IMR-90 (cell line): Measurements from ENCODE around the gene AQP12A. TPM values are rescaled to one million over a fixed set of nuclear protein-coding genes. Genes with fewer than 3 reads are reported as not detected.

Experiments used
- ATAC-seq: fragments of 200-7000 bp; cut with Tn5 transposase; 2 replicates; pipeline ENCODE4 v1.9.1; 2020; ENCODE audit warnings: low read depth, mild to moderate bottlenecking, moderate library complexity
- BruUV-seq: library from RNA; stranded (reverse); fragments of 400-500 nt; replicated peaks from 2 replicates; lab custom pipeline; 2021; lab: Mats Ljungman, UMichigan
- CTCF ChIA-PET: fragments of 300-600 bp; formaldehyde crosslinking; extraction: SDS; loops from one replicate; lab custom pipeline; 2021; ENCODE audit warnings: antibody characterized with exemption; lab: Yijun Ruan, JAX
- POLR2A ChIA-PET: fragments of 300-600 bp; sonication (Branson Sonifier 250); formaldehyde crosslinking; loops from one replicate; lab custom pipeline; 2022; ENCODE audit warnings: antibody characterized with exemption; ENCODE audit not compliant: unreplicated experiment; lab: Charles Lee
- DNase-seq: peaks from one replicate; pipeline ENCODE4 v3.0.0; 2013
- H2AFZ ChIP-seq: replicated peaks from 2 replicates; pipeline ENCODE3; 2013; ENCODE audit warnings: low read length, mild to moderate bottlenecking; ENCODE audit not compliant: poor library complexity
- H2AK5ac ChIP-seq: 2 replicates; pipeline ENCODE4 v1.6.1; 2013; ENCODE audit warnings: low read depth, low read length, inconsistent platforms
- H2AK9ac ChIP-seq: replicated peaks from 2 replicates; pipeline ENCODE3; 2013; ENCODE audit warnings: mild to moderate bottlenecking, low read depth, low read length, moderate library complexity; ENCODE audit not compliant: poor library complexity
- H2BK120ac ChIP-seq: 2 replicates; pipeline ENCODE4 v1.6.1; 2013; ENCODE audit warnings: low read depth, low read length, inconsistent platforms
- H2BK15ac ChIP-seq: 3 replicates; pipeline ENCODE4 v1.6.1; 2013; ENCODE audit warnings: low read depth, low read length, inconsistent platforms
- H2BK20ac ChIP-seq: 2 replicates; pipeline ENCODE4 v1.6.1; 2013; ENCODE audit warnings: low read depth, mild to moderate bottlenecking, inconsistent platforms, low read length, moderate library complexity
- H2BK5ac ChIP-seq: 2 replicates; pipeline ENCODE4 v1.6.1; 2013; ENCODE audit warnings: mild to moderate bottlenecking, low read depth, low read length, inconsistent platforms; ENCODE audit not compliant: poor library complexity, severe bottlenecking
- H3K14ac ChIP-seq: replicated peaks from 2 replicates; pipeline ENCODE4 v1.6.1; 2013; ENCODE audit warnings: low read depth, low read length, inconsistent platforms
- H3K18ac ChIP-seq: 2 replicates; pipeline ENCODE4 v1.6.1; 2013; ENCODE audit warnings: low read depth, low read length, control low read depth
- H3K23ac ChIP-seq: 2 replicates; pipeline ENCODE4 v1.6.1; 2013; ENCODE audit warnings: low read depth, low read length, inconsistent platforms
- H3K27ac ChIP-seq: 2 replicates; pipeline ENCODE4 v1.5.1; 2013; ENCODE audit warnings: mild to moderate bottlenecking, control low read depth, low read length; ENCODE audit not compliant: insufficient read depth
- H3K27me3 ChIP-seq: 2 replicates; pipeline ENCODE4 v1.6.1; 2013; ENCODE audit warnings: low read length; ENCODE audit not compliant: control insufficient read depth, insufficient read depth
- H3K36me3 ChIP-seq: 2 replicates; pipeline ENCODE4 v1.6.1; 2013; ENCODE audit warnings: low read length, mixed read lengths; ENCODE audit not compliant: control insufficient read depth, insufficient read depth
- H3K4ac ChIP-seq: 2 replicates; pipeline ENCODE4 v1.6.1; 2013; ENCODE audit warnings: low read depth, low read length, inconsistent platforms
- H3K4me1 ChIP-seq: 2 replicates; pipeline ENCODE4 v1.6.1; 2013; ENCODE audit warnings: low read length, mixed read lengths; ENCODE audit not compliant: control insufficient read depth, insufficient read depth
- H3K4me2 ChIP-seq: 2 replicates; pipeline ENCODE4 v1.6.1; 2013; ENCODE audit warnings: low read depth, mild to moderate bottlenecking, control low read depth, low read length, moderate library complexity
- H3K4me3 ChIP-seq: 2 replicates; pipeline ENCODE4 v1.5.1; 2013; ENCODE audit warnings: low read depth, mild to moderate bottlenecking, control low read depth, low read length, moderate library complexity; ENCODE audit not compliant: insufficient read depth
- H3K56ac ChIP-seq: 2 replicates; pipeline ENCODE4 v1.6.1; 2013; ENCODE audit warnings: low read length, inconsistent platforms; ENCODE audit not compliant: insufficient read depth; ENCODE audit errors: extremely low read depth
- H3K79me1 ChIP-seq, 2 experiments: 2 replicates each; pipeline ENCODE4 v1.6.1; 2013; ENCODE audit warnings: low read length in 2 of 2, inconsistent platforms in 1 of 2, low read depth in 1 of 2
- H3K9ac ChIP-seq: 2 replicates; pipeline ENCODE4 v1.6.1; 2013; ENCODE audit warnings: low read depth, low read length, control low read depth
- H3K9me1 ChIP-seq: 2 replicates; pipeline ENCODE4 v1.6.1; 2013; ENCODE audit warnings: low read length, inconsistent platforms; ENCODE audit not compliant: insufficient read depth
- H3K9me3 ChIP-seq: 2 replicates; pipeline ENCODE4 v1.6.1; 2013; ENCODE audit warnings: low read length; ENCODE audit not compliant: control insufficient read depth, insufficient read depth
- H4K20me1 ChIP-seq: 2 replicates; pipeline ENCODE4 v1.6.1; 2013; ENCODE audit warnings: low read length, inconsistent platforms; ENCODE audit not compliant: insufficient read depth
- H4K5ac ChIP-seq: 2 replicates; pipeline ENCODE4 v1.6.1; 2013; ENCODE audit warnings: mild to moderate bottlenecking, low read depth, low read length, control low read depth
- H4K8ac ChIP-seq, 2 experiments: 2 replicates each; pipeline ENCODE4 v1.6.1; 2013; ENCODE audit warnings: low read depth in 2 of 2, low read length in 2 of 2, control low read depth in 1 of 2, inconsistent platforms in 1 of 2
- H4K91ac ChIP-seq: 2 replicates; pipeline ENCODE4 v1.6.1; 2013; ENCODE audit warnings: low read depth, low read length, inconsistent platforms; ENCODE audit not compliant: insufficient read depth
- BHLHE40 ChIP-seq: fragments of 150-350 bp; IDR thresholded peaks from 2 replicates; pipeline ENCODE4 v1.6.1; 2016; ENCODE audit warnings: mild to moderate bottlenecking, low read depth, low read length
- CEBPB ChIP-seq: IDR thresholded peaks from 2 replicates; pipeline ENCODE4 v1.6.1; 2012; ENCODE audit warnings: low read depth, low read length, improper control_type of control experiment
- CHD1 ChIP-seq: IDR thresholded peaks from 2 replicates; pipeline ENCODE4 v1.6.1; 2012; ENCODE audit warnings: low read depth, low read length, improper control_type of control experiment
- FOS ChIP-seq: fragments of 150-350 bp; IDR thresholded peaks from 2 replicates; pipeline ENCODE4 v1.6.1; 2016; ENCODE audit warnings: low read depth, low read length
- MAFK ChIP-seq: IDR thresholded peaks from 2 replicates; pipeline ENCODE4 v1.6.1; 2012; ENCODE audit warnings: low read depth, low read length, improper control_type of control experiment
- MAZ ChIP-seq: IDR thresholded peaks from 2 replicates; pipeline ENCODE4 v1.6.1; 2012; ENCODE audit warnings: low read depth, mild to moderate bottlenecking, low read length, improper control_type of control experiment, moderate library complexity, borderline replicate concordance
- MXI1 ChIP-seq: IDR thresholded peaks from 2 replicates; pipeline ENCODE4 v1.6.1; 2012; ENCODE audit warnings: low read depth, mild to moderate bottlenecking, low read length, moderate library complexity, borderline replicate concordance
- NFE2L2 ChIP-seq: fragments of 150-350 bp; IDR thresholded peaks from 2 replicates; pipeline ENCODE4 v1.6.1; 2016; ENCODE audit warnings: low read depth, mild to moderate bottlenecking, low read length
- POLR2A ChIP-seq: IDR thresholded peaks from 2 replicates; pipeline ENCODE4 v1.6.1; 2012; ENCODE audit warnings: mild to moderate bottlenecking, low read depth, low read length
- RAD21 ChIP-seq: IDR thresholded peaks from 2 replicates; pipeline ENCODE4 v1.6.1; 2012; ENCODE audit warnings: low read length, improper control_type of control experiment
- RCOR1 ChIP-seq: IDR thresholded peaks from 2 replicates; pipeline ENCODE4 v1.6.1; 2012; ENCODE audit warnings: mild to moderate bottlenecking, low read length, improper control_type of control experiment; ENCODE audit not compliant: insufficient replicate concordance
- RFX5 ChIP-seq: IDR thresholded peaks from 2 replicates; pipeline ENCODE4 v1.8.0; 2012; ENCODE audit warnings: low read depth, mild to moderate bottlenecking, low read length, moderate library complexity
- SMC3 ChIP-seq: fragments of 150-350 bp; IDR thresholded peaks from 2 replicates; pipeline ENCODE4 v1.6.1; 2016; ENCODE audit warnings: low read depth, mild to moderate bottlenecking, antibody characterized with exemption, low read length, moderate library complexity
- WGBS, 2 experiments: methylation state at CpG; one replicate each; pipeline versions ENCODE4 v1.1.5 to v1.1.7; 2013; ENCODE audit warnings: missing lambda C conversion rate in 2 of 2; ENCODE audit not compliant: insufficient read length in 1 of 2; ENCODE audit errors: extremely low coverage in 2 of 2; 5-methylcytosine and 5-hydroxymethylcytosine counted together
- dilution Hi-C: fragments of 300-500 bp; cut with HindIII; formaldehyde crosslinking; loops from one replicate; pipeline ENCODE4 v1.14.3; 2018; ENCODE audit warnings: low sequenced_read_pairs; ENCODE audit not compliant: unreplicated experiment
- in situ Hi-C: fragments of 300-500 bp; cut with MboI; formaldehyde crosslinking; loops from 3 replicates; pipeline ENCODE4 v1.14.3; 2019; ENCODE audit warnings: low sequenced_read_pairs, inconsistent platforms, mixed read lengths
- intact Hi-C: fragments of 100-400 bp; cut with micrococcal nuclease; formaldehyde crosslinking; loops from 2 replicates; pipeline ENCODE4 v1.10.0; 2022
- polyA plus RNA-seq, 3 experiments: library from polyadenylated mRNA; depleted of rRNA; stranded (reverse); fragments of >200 nt; gene quantifications; 2 replicates each; pipeline ENCODE4 v1.2.3, GENCODE V29; 2012; ENCODE audit warnings: low replicate concordance in 1 of 3
- total RNA-seq: library from RNA; depleted of rRNA; stranded (reverse); fragments of >200 nt; gene quantifications from 2 replicates; pipeline ENCODE4 v1.2.3, GENCODE V29; 2012
- TF ChIP-seq, protein P1 (sequence below): conservative IDR thresholded peaks from 2 replicates; pipeline ENCODE4 v1.5.1; 2012; ENCODE audit warnings: mild to moderate bottlenecking, low read depth, low read length, improper control_type of control experiment
- TF ChIP-seq, protein P2 (sequence below): fragments of 150-350 bp; IDR thresholded peaks from 2 replicates; pipeline ENCODE4 v1.6.1; 2017; ENCODE audit warnings: mild to moderate bottlenecking, antibody characterized with exemption, low read length, low read depth
- TF ChIP-seq, protein P3 (sequence below): fragments of 150-350 bp; IDR thresholded peaks from 2 replicates; pipeline ENCODE4 v1.6.1; 2016; ENCODE audit warnings: low read depth, mild to moderate bottlenecking, low read length, moderate library complexity, borderline replicate concordance

The AQP12A gene
- total and polyA plus RNA-seq, 2 of the 4 experiments (the other 2 are of a cell fraction), result not detected

DNA sequence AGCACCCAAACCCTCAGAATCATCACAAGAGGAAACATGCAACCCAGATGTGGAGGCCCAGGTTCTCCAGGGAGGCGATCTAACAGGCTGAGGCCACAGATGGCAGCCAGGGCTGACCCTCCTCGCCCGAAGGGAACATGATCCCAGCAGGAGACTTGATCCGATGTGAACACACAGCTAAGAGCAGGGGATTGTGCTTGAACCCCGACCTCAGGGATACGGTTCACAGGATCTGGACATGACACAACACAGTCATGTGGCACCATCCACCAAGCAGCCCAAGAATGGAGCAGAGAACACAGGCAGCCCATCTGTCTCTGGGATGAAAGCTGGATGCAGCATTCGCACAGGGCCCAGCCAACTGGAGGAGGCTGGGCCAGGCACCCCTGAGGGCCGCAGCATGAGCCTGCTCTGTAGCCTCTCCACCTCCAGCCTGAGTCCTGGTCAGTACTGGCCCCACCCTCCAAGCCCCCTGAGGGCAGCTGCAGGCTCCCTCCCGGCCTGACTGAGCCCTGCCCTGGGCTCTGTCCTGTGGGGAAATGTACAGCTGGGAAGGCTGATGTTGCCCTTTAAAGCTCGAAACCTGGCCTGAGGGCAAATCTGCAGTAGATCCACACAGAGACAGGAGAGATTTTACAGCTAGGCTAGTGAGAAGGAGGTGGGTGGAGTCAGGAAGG, 39.0 kb downstream of the AQP12A start:
- H3K79me1 ChIP-seq, result no peaks in the 10 kb centered on the region
- H2BK15ac ChIP-seq, result no peak overlapping the region
- no peaks in the 10 kb centered on the region; the same call in 1 of the 2 replicates for H3K4me1 ChIP-seq
- no peak overlapping the region for H2BK5ac ChIP-seq
- no peak overlapping the region for H4K91ac ChIP-seq
- intact Hi-C loops (no loop called here), in situ Hi-C loops (no loop called here), dilution Hi-C loops (no loop called here)
- no peak overlapping the region for H3K4ac ChIP-seq
- no peak overlapping the region for H4K8ac ChIP-seq
- H3K14ac ChIP-seq, result no peak overlapping the region
- no peak overlapping the region for H3K56ac ChIP-seq
- no peak overlapping the region for H3K27ac ChIP-seq
- 45% methylated on average over 4 of the region's 10 CpGs; no CpG with 5 or more reads in 1 of the 2 experiments for WGBS, 2 experiments
- ChIA-PET POLR2A (no interaction called here), CTCF (no interaction called here)
- H4K20me1 ChIP-seq, result no peaks in the 10 kb centered on the region; the same call in 1 of the 2 replicates
- no peak overlapping the region for H4K5ac ChIP-seq
- peaks cover 34% of the 10 kb centered on the region for H3K27me3 ChIP-seq
- no peak overlapping the region for H2BK120ac ChIP-seq
- H2AK9ac ChIP-seq, result no peak overlapping the region
- no peaks in the 10 kb centered on the region for H3K36me3 ChIP-seq
- BruUV-seq, result no TSS peak
- no peak overlapping the region for H3K9ac ChIP-seq
- H2BK20ac ChIP-seq, result no peak overlapping the region
- ATAC-seq (peak; percentile 50), DNase-seq (no peak)
- H3K4me2 ChIP-seq, result no peak overlapping the region
- H3K9me3 ChIP-seq, result no peaks in the 10 kb centered on the region
- no peak overlapping the region for H2AK5ac ChIP-seq
- H3K4me3 ChIP-seq, result no peak overlapping the region
- no peak overlapping the region for H3K18ac ChIP-seq
- TF ChIP-seq RCOR1 (no peak), MAZ (no peak), SMC3 (no peak), MXI1 (no peak), POLR2A (no peak), FOS (no peak), CHD1 (no peak), RAD21 (no peak), BHLHE40 (no peak), CEBPB (no peak), MAFK (no peak), RFX5 (no peak), NFE2L2 (no peak)
- TF ChIP-seq, protein P1, sequence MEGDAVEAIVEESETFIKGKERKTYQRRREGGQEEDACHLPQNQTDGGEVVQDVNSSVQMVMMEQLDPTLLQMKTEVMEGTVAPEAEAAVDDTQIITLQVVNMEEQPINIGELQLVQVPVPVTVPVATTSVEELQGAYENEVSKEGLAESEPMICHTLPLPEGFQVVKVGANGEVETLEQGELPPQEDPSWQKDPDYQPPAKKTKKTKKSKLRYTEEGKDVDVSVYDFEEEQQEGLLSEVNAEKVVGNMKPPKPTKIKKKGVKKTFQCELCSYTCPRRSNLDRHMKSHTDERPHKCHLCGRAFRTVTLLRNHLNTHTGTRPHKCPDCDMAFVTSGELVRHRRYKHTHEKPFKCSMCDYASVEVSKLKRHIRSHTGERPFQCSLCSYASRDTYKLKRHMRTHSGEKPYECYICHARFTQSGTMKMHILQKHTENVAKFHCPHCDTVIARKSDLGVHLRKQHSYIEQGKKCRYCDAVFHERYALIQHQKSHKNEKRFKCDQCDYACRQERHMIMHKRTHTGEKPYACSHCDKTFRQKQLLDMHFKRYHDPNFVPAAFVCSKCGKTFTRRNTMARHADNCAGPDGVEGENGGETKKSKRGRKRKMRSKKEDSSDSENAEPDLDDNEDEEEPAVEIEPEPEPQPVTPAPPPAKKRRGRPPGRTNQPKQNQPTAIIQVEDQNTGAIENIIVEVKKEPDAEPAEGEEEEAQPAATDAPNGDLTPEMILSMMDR, result no peak
- TF ChIP-seq, protein P2, sequence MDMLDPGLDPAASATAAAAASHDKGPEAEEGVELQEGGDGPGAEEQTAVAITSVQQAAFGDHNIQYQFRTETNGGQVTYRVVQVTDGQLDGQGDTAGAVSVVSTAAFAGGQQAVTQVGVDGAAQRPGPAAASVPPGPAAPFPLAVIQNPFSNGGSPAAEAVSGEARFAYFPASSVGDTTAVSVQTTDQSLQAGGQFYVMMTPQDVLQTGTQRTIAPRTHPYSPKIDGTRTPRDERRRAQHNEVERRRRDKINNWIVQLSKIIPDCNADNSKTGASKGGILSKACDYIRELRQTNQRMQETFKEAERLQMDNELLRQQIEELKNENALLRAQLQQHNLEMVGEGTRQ, result no peak
- TF ChIP-seq, protein P3, sequence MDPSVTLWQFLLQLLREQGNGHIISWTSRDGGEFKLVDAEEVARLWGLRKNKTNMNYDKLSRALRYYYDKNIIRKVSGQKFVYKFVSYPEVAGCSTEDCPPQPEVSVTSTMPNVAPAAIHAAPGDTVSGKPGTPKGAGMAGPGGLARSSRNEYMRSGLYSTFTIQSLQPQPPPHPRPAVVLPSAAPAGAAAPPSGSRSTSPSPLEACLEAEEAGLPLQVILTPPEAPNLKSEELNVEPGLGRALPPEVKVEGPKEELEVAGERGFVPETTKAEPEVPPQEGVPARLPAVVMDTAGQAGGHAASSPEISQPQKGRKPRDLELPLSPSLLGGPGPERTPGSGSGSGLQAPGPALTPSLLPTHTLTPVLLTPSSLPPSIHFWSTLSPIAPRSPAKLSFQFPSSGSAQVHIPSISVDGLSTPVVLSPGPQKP, result no peak
- no peak overlapping the region for H3K23ac ChIP-seq
- H3K9me1 ChIP-seq, result no peaks in the 10 kb centered on the region
- H2AFZ ChIP-seq, result peak overlapping the region; percentile 23
